A549 (cell line): ENCODE results near the gene ARID1B. TPM values are rescaled to one million over a fixed set of nuclear protein-coding genes. Genes with fewer than 3 reads are reported as not detected.

Experiments used
- ATAC-seq, 2 experiments: fragments of 200-7000 bp in 1 of 2; fragments of >200 bp in 1 of 2; cut with Nextera tagmentation in 1 of 2; cut with Tn5 transposase in 1 of 2; 3 replicates each; pipeline versions ENCODE4 v1.8.0 to v1.9.1; 2018 to 2020; ENCODE audit warnings: mild to moderate bottlenecking in 1 of 2, moderate library complexity in 1 of 2
- CTCF ChIA-PET: fragments of 300-600 bp; sonication (Branson Sonifier 250); formaldehyde crosslinking; extraction: SDS; loops from one replicate; lab custom pipeline; 2021; ENCODE audit warnings: antibody characterized with exemption, inconsistent platforms; lab: Yijun Ruan, JAX
- POLR2A ChIA-PET: fragments of 350-600 bp; formaldehyde crosslinking; extraction: SDS; loops from one replicate; lab custom pipeline; 2021; ENCODE audit warnings: antibody characterized with exemption, inconsistent platforms; lab: Yijun Ruan, JAX
- DNase-seq, 2 experiments: peaks; one replicate each; pipeline versions ENCODE4 v3.0.0 to v3.0.0-alpha.2; 2011 to 2016; ENCODE audit warnings: low read depth in 1 of 2, low spot score in 1 of 2
- FAIRE-seq: peaks from 2 replicates; lab custom pipeline; 2011; peaks lifted over from hg19 to GRCh38; lab: Jason Lieb, UNC
- H3K27ac ChIP-seq, 2 experiments: fragments of >200 bp; sonication (Bioruptor Twin); formaldehyde crosslinking; 3 replicates each; pipeline ENCODE4 v1.5.1; 2016 to 2017
- H3K4me1 ChIP-seq: fragments of >200 bp; sonication (Bioruptor Twin); formaldehyde crosslinking; 3 replicates; pipeline ENCODE4 v1.6.1; 2016
- H3K4me2 ChIP-seq: fragments of >200 bp; sonication (Bioruptor Twin); formaldehyde crosslinking; 3 replicates; pipeline ENCODE4 v1.6.1; 2016
- H3K4me3 ChIP-seq: fragments of >200 bp; sonication (Bioruptor Twin); formaldehyde crosslinking; 3 replicates; pipeline ENCODE4 v1.5.1; 2016
- H3K9me3 ChIP-seq: fragments of >200 bp; sonication (Bioruptor Twin); formaldehyde crosslinking; 3 replicates; pipeline ENCODE4 v1.6.1; 2016
- CHD2 ChIP-seq: fragments of 150-350 bp; IDR thresholded peaks from 2 replicates; pipeline ENCODE4 v1.6.1; 2014; ENCODE audit warnings: low read length; ENCODE audit not compliant: partially characterized antibody
- CHD4 ChIP-seq: fragments of 200-600 bp; sonication (generic); IDR thresholded peaks from 2 replicates; pipeline ENCODE4 v1.6.1; 2016; ENCODE audit warnings: antibody characterized with exemption, mild to moderate bottlenecking, borderline replicate concordance
- EP300 ChIP-seq, 2 experiments: fragments of >200 bp; sonication (Bioruptor Twin); formaldehyde crosslinking; IDR thresholded peaks; 2 replicates in 1 of 2; 3 replicates in 1 of 2; pipeline ENCODE4 v1.6.1; 2016 to 2017
- ESRRA ChIP-seq: fragments of 150-350 bp; IDR thresholded peaks from 2 replicates; pipeline ENCODE4 v1.6.1; 2014; ENCODE audit warnings: mild to moderate bottlenecking, low read length, borderline replicate concordance
- FOSB ChIP-seq: fragments of 250-450 bp; sonication (Bioruptor Pico); IDR thresholded peaks from 2 replicates; pipeline ENCODE4 v1.5.0; 2020; ENCODE audit warnings: mild to moderate bottlenecking, moderate library complexity
- GATA3 ChIP-seq: IDR thresholded peaks from 2 replicates; pipeline ENCODE4 v1.6.1; 2012; ENCODE audit warnings: borderline replicate concordance
- HOXB13 ChIP-seq: fragments of 250-450 bp; sonication (Bioruptor Pico); IDR thresholded peaks from 2 replicates; pipeline ENCODE4 v1.5.0; 2020; ENCODE audit warnings: low read depth, mild to moderate bottlenecking, moderate library complexity
- HOXB5 ChIP-seq: fragments of 250-450 bp; sonication (Bioruptor Pico); IDR thresholded peaks from 2 replicates; pipeline ENCODE4 v1.5.0; 2020; ENCODE audit warnings: mild to moderate bottlenecking, moderate library complexity
- JUNB ChIP-seq: fragments of >200 bp; sonication (Bioruptor Twin); formaldehyde crosslinking; IDR thresholded peaks from 2 replicates; pipeline ENCODE4 v1.6.1; 2016
- KDM1A ChIP-seq: fragments of 200-600 bp; sonication (generic); IDR thresholded peaks from 2 replicates; pipeline ENCODE4 v1.6.1; 2016; ENCODE audit warnings: low read depth, mild to moderate bottlenecking
- KDM5A ChIP-seq: fragments of 200-600 bp; sonication (generic); IDR thresholded peaks from 2 replicates; pipeline ENCODE4 v1.6.1; 2016; ENCODE audit warnings: antibody characterized with exemption, mild to moderate bottlenecking
- MAFK ChIP-seq: fragments of 450-650 bp; IDR thresholded peaks from 2 replicates; pipeline ENCODE4 v1.6.1; 2014; ENCODE audit not compliant: partially characterized antibody
- MYC ChIP-seq: IDR thresholded peaks from 2 replicates; pipeline ENCODE4 v1.6.1; 2012; ENCODE audit warnings: mild to moderate bottlenecking, inconsistent platforms, low read length, improper control_type of control experiment, borderline replicate concordance
- NPAS2 ChIP-seq: fragments of 250-450 bp; sonication (Bioruptor Pico); IDR thresholded peaks from 2 replicates; pipeline ENCODE4 v1.8.0; 2022; ENCODE audit warnings: mild to moderate bottlenecking, moderate library complexity, borderline replicate concordance
- SREBF2 ChIP-seq: fragments of 450-650 bp; IDR thresholded peaks from 2 replicates; pipeline ENCODE4 v1.6.1; 2014; ENCODE audit warnings: mild to moderate bottlenecking, moderate library complexity
- ZC3H11A ChIP-seq: fragments of 450-650 bp; IDR thresholded peaks from 2 replicates; pipeline ENCODE4 v1.6.1; 2014; ENCODE audit warnings: antibody characterized with exemption, mild to moderate bottlenecking
- ZSCAN20 ChIP-seq: fragments of 250-450 bp; sonication (Bioruptor Pico); IDR thresholded peaks from 2 replicates; pipeline ENCODE4 v1.8.0; 2022; ENCODE audit warnings: mild to moderate bottlenecking, moderate library complexity
- WGBS: methylation state at CpG from one replicate; pipeline ENCODE4 v1.1.6; 2017; ENCODE audit errors: missing lambda C conversion rate; 5-methylcytosine and 5-hydroxymethylcytosine counted together
- polyA plus RNA-seq, 4 experiments: library from polyadenylated mRNA; depleted of rRNA in 3 of 4; stranded (reverse); fragments of >200 nt; fragmentation: RNase III in 1 of 4; extraction: RNeasy Plus Mini Kit Qiagen cat#74134 plus additional on column Dnase treatment in 1 of 4; gene quantifications; 2 replicates in 3 of 4; 3 replicates in 1 of 4; pipeline ENCODE4 v1.2.3, GENCODE V29; 2011 to 2017
- TF ChIP-seq, protein P1 (sequence below): IDR thresholded peaks from 2 replicates; pipeline ENCODE4 v1.6.1; 2012
- TF ChIP-seq, protein P2 (sequence below): IDR thresholded peaks from 2 replicates; pipeline ENCODE4 v1.6.1; 2012; ENCODE audit warnings: low read depth, borderline replicate concordance
- TF ChIP-seq, protein P3 (sequence below): fragments of >200 bp; sonication (Bioruptor Twin); formaldehyde crosslinking; IDR thresholded peaks from 3 replicates; pipeline ENCODE4 v1.6.1; 2016
- TF ChIP-seq, protein P4 (sequence below): fragments of 200-600 bp; sonication (generic); IDR thresholded peaks from 2 replicates; pipeline ENCODE4 v1.6.1; 2016; ENCODE audit warnings: antibody characterized with exemption, mild to moderate bottlenecking, moderate library complexity

ARID1B gene
- polyA plus RNA-seq, 2 of the 4 experiments (the other 2 are of a cell fraction), result 13.5 to 16.3 TPM

DNA sequence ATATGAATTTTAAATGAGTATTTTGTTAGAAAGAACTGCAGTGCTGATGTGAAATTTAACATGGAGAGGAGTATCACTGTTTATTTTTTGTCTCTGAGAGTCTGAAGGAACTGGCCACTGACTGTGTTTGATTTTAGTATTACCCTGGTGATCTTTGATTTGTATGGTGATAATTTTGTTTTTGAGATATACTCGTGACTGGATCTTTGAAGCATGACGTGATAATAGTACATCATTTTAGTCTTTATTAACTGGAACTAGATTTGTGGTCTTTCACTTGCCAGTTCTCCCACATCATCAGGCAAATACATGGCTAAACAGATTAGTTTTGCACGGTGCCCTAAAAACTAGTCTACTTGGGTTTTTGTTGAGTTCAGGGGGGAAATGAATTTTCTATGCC lies 55.5 kb downstream of the ARID1B start:
- ChIA-PET POLR2A (no interaction called here), CTCF (no interaction called here)
- DNase-seq (no peak), ATAC-seq (no peak), FAIRE-seq (no peak)
- no peak overlapping the region for H3K4me3 ChIP-seq
- peaks cover 44% of the 10 kb centered on the region for H3K4me1 ChIP-seq
- no peaks in the 10 kb centered on the region for H3K9me3 ChIP-seq
- no peak overlapping the region for H3K27ac ChIP-seq
- H3K4me2 ChIP-seq, result no peak overlapping the region
- no peak for TF ChIP-seq HOXB5 (CRISPR knock-in tag)
- TF ChIP-seq KDM5A, result no peak
- TF ChIP-seq HOXB13 (CRISPR knock-in tag), result no peak
- TF ChIP-seq, protein P1, sequence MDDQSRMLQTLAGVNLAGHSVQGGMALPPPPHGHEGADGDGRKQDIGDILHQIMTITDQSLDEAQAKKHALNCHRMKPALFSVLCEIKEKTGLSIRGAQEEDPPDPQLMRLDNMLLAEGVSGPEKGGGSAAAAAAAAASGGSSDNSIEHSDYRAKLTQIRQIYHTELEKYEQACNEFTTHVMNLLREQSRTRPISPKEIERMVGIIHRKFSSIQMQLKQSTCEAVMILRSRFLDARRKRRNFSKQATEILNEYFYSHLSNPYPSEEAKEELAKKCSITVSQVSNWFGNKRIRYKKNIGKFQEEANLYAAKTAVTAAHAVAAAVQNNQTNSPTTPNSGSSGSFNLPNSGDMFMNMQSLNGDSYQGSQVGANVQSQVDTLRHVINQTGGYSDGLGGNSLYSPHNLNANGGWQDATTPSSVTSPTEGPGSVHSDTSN, result no peak
- TF ChIP-seq KDM1A, result no peak
- TF ChIP-seq SREBF2, result no peak
- TF ChIP-seq ZSCAN20, result no peak
- no peak for TF ChIP-seq ZC3H11A
- no peak for TF ChIP-seq GATA3
- TF ChIP-seq CHD2, result no peak
- TF ChIP-seq MYC, result no peak
- no peak for TF ChIP-seq ESRRA
- TF ChIP-seq, protein P2, sequence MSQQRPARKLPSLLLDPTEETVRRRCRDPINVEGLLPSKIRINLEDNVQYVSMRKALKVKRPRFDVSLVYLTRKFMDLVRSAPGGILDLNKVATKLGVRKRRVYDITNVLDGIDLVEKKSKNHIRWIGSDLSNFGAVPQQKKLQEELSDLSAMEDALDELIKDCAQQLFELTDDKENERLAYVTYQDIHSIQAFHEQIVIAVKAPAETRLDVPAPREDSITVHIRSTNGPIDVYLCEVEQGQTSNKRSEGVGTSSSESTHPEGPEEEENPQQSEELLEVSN, result no peak
- TF ChIP-seq NPAS2, result no peak
- 89% methylated on average over 3 of the region's 3 CpGs for WGBS

DNA sequence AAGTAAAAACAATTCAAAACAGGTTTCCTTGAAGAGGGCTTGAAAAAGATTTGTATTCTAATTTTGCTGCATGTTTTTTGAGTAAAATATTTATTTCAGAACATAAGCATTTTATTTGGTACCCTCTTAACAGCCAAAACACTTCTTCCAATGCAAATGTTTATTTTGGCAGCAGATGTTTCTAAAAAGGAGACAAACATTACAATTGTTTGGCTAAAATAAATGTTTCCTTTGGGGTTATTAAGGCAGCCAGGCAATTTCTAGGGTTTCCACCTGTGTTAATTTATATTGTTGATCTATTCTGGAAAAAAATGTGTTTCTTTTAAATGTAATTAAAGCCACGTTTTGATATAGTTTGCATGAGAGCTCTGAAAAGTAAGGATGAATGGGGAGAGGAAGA lies 56.6 kb downstream of the ARID1B start:
- no peak for DNase-seq
- Histone ChIP-seq H3K9me3 (no peaks in the 10 kb centered on the region), H3K4me3 (no peak overlapping the region), H3K4me1 (peaks cover 33% of the 10 kb centered on the region), H3K4me2 (no peak overlapping the region), H3K27ac (no peak overlapping the region)
- POLR2A ChIA-PET, result no interaction called here
- TF ChIP-seq ZC3H11A, result no peak
- ATAC-seq, result no peak
- no peak for FAIRE-seq
- 53% methylated on average over 1 of the region's 1 CpG for WGBS
- CTCF ChIA-PET, result no interaction called here

DNA sequence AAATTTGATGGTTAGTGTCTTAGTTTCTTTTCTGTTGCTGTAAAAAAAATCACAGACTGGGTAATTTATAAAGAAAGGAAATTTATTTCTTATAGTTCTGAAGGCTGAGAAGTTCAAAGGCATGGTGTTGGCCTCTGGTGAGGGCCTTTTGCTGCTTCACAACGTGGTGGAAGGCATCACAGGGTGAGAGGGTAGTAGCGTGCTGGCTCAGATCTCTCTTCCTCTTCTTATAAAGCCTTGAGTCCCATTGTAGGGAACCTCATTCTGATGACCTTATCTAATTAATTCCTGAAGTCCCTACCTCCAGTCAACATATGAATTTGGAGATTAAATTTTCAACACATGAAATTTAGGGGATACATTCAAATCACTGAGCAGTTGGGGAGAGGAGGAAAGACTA lies 62.0 kb downstream of the ARID1B start:
- DNase-seq, result no peak
- ChIA-PET POLR2A (no interaction called here), CTCF (no interaction called here)
- no peaks in the 10 kb centered on the region for H3K9me3 ChIP-seq
- no peak for FAIRE-seq
- H3K27ac ChIP-seq, result no peak overlapping the region
- 0 out of 3 replicates have a peak, but pooled peaks cover 5% of the 10 kb centered on the region for H3K4me1 ChIP-seq
- no peak overlapping the region for H3K4me3 ChIP-seq
- ATAC-seq, result no peak
- WGBS, result 81% methylated on average over 2 of the region's 2 CpGs
- no peak for TF ChIP-seq SREBF2
- TF ChIP-seq, protein P3, sequence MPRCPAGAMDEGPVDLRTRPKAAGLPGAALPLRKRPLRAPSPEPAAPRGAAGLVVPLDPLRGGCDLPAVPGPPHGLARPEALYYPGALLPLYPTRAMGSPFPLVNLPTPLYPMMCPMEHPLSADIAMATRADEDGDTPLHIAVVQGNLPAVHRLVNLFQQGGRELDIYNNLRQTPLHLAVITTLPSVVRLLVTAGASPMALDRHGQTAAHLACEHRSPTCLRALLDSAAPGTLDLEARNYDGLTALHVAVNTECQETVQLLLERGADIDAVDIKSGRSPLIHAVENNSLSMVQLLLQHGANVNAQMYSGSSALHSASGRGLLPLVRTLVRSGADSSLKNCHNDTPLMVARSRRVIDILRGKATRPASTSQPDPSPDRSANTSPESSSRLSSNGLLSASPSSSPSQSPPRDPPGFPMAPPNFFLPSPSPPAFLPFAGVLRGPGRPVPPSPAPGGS, result no peak
- no peak for TF ChIP-seq HOXB13 (CRISPR knock-in tag)
- TF ChIP-seq, protein P4, sequence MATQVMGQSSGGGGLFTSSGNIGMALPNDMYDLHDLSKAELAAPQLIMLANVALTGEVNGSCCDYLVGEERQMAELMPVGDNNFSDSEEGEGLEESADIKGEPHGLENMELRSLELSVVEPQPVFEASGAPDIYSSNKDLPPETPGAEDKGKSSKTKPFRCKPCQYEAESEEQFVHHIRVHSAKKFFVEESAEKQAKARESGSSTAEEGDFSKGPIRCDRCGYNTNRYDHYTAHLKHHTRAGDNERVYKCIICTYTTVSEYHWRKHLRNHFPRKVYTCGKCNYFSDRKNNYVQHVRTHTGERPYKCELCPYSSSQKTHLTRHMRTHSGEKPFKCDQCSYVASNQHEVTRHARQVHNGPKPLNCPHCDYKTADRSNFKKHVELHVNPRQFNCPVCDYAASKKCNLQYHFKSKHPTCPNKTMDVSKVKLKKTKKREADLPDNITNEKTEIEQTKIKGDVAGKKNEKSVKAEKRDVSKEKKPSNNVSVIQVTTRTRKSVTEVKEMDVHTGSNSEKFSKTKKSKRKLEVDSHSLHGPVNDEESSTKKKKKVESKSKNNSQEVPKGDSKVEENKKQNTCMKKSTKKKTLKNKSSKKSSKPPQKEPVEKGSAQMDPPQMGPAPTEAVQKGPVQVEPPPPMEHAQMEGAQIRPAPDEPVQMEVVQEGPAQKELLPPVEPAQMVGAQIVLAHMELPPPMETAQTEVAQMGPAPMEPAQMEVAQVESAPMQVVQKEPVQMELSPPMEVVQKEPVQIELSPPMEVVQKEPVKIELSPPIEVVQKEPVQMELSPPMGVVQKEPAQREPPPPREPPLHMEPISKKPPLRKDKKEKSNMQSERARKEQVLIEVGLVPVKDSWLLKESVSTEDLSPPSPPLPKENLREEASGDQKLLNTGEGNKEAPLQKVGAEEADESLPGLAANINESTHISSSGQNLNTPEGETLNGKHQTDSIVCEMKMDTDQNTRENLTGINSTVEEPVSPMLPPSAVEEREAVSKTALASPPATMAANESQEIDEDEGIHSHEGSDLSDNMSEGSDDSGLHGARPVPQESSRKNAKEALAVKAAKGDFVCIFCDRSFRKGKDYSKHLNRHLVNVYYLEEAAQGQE, result no peak
- TF ChIP-seq CHD4, result no peak
- TF ChIP-seq EP300 (IDR thresholded peaks at IDR 0.05), result no peak
- no peak for TF ChIP-seq JUNB
- TF ChIP-seq FOSB (CRISPR knock-in tag), result no peak
- TF ChIP-seq MAFK, result no peak
- TF ChIP-seq, all 56 proteins: peak for 0
- no peak overlapping the region for H3K4me2 ChIP-seq
